Inflammatory macrophage treated with lipopolysaccharide for 1 hour (primary cell): ENCODE results near the gene GSTT2.

ENCODE experiments used
- DNase-seq, 2 donors: peaks; one replicate each; pipeline ENCODE4 v3.0.0-alpha.2; 2020 to 2022

The GSTT2 gene

GRCh38 chr22:24009227-24010017 is 29.5 kb downstream of the GSTT2 start:
- DNase-seq: no peak

GRCh38 chr22:24010018-24010391 is 30.1 kb downstream of the GSTT2 start:
- DNase-seq: no peak

GRCh38 chr22:24011735-24012068 is 31.8 kb downstream of the GSTT2 start:
- no peak for DNase-seq

- DNase-seq: no peak
Observed at GRCh38 chr22:24016156-24016555, 36.2 kb downstream of the GSTT2 start.

- DNase-seq: no peak
Observed at GRCh38 chr22:24021304-24021703, 41.4 kb downstream of the GSTT2 start.

GRCh38 chr22:24023204-24023789 is 43.4 kb downstream of the GSTT2 start:
- no peak for DNase-seq

- no peak for DNase-seq
Observed at GRCh38 chr22:24024354-24024753, 44.4 kb downstream of the GSTT2 start.

- DNase-seq: no peak
Observed at GRCh38 chr22:24025475-24025874, 45.5 kb downstream of the GSTT2 start.

GRCh38 chr22:24026056-24026455 is 46.1 kb downstream of the GSTT2 start:
- DNase-seq: no peak

- no peak for DNase-seq
Observed at GRCh38 chr22:24026733-24027132, 46.8 kb downstream of the GSTT2 start.

- DNase-seq: no peak
Observed at GRCh38 chr22:24027389-24027975, 47.5 kb downstream of the GSTT2 start.

GRCh38 chr22:24027991-24028390 is 48.1 kb downstream of the GSTT2 start:
- no peak for DNase-seq

GRCh38 chr22:24028533-24028932 is 48.6 kb downstream of the GSTT2 start:
- no peak for DNase-seq

- DNase-seq: no peak
Observed at GRCh38 chr22:24029304-24029703, 49.4 kb downstream of the GSTT2 start.

GRCh38 chr22:24030186-24030702 is 50.3 kb downstream of the GSTT2 start:
- no peak for DNase-seq
